Measurements from ENCODE around the gene CMTM8.

- TF ChIP-seq, protein P1, sequence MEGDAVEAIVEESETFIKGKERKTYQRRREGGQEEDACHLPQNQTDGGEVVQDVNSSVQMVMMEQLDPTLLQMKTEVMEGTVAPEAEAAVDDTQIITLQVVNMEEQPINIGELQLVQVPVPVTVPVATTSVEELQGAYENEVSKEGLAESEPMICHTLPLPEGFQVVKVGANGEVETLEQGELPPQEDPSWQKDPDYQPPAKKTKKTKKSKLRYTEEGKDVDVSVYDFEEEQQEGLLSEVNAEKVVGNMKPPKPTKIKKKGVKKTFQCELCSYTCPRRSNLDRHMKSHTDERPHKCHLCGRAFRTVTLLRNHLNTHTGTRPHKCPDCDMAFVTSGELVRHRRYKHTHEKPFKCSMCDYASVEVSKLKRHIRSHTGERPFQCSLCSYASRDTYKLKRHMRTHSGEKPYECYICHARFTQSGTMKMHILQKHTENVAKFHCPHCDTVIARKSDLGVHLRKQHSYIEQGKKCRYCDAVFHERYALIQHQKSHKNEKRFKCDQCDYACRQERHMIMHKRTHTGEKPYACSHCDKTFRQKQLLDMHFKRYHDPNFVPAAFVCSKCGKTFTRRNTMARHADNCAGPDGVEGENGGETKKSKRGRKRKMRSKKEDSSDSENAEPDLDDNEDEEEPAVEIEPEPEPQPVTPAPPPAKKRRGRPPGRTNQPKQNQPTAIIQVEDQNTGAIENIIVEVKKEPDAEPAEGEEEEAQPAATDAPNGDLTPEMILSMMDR (IDR thresholded peaks at IDR 0.05; ENCODE audit: low read depth, low read length): no peak
- no peak for TF ChIP-seq EZH2phosphoT487 (IDR thresholded peaks at IDR 0.05; ENCODE audit: low read depth)
These were observed 83.8 kb downstream of the CMTM8 start for GRCh38 chr3:32322311-32322710.

All from OCI-LY3 (cell line).